Ascending aorta (tissue), 2 donors: ENCODE measurements around the gene IDI2. TPM values are rescaled to one million over a fixed set of nuclear protein-coding genes. Genes with fewer than 3 reads are reported as not detected.

Experiments
- DNase-seq, 2 donors: peaks; one replicate each; pipeline ENCODE4 v3.0.0-alpha.2; 2019; ENCODE audit warnings: low spot score in 2 of 2
- H3K27ac ChIP-seq, 2 donors: fragments of 200-600 bp; sonication (generic); one replicate each; pipeline ENCODE4 v1.5.1; 2016 to 2017; ENCODE audit warnings: mild to moderate bottlenecking in 1 of 2
- H3K27me3 ChIP-seq: fragments of 200-600 bp; sonication (generic); one replicate; pipeline ENCODE4 v1.5.1; 2017
- H3K36me3 ChIP-seq, 2 donors: fragments of 200-600 bp; sonication (generic); one replicate each; pipeline ENCODE4 v1.5.1; 2016
- H3K4me1 ChIP-seq, 2 donors: fragments of 200-600 bp; sonication (generic); one replicate each; pipeline ENCODE4 v1.5.1; 2016 to 2017; ENCODE audit warnings: mild to moderate bottlenecking in 1 of 2
- H3K4me3 ChIP-seq, 2 donors: fragments of 200-600 bp; sonication (generic); one replicate each; pipeline ENCODE4 v1.5.1; 2016 to 2017; ENCODE audit warnings: mild to moderate bottlenecking in 1 of 2
- H3K9me3 ChIP-seq, 2 donors: fragments of 200-600 bp; sonication (generic); one replicate each; pipeline ENCODE4 v1.5.1; 2016
- intact Hi-C: fragments of 100-400 bp; cut with DNase I; formaldehyde crosslinking; loops from one replicate; pipeline ENCODE4 v1.15.1; 2023
- total RNA-seq: library from RNA; depleted of rRNA; stranded (reverse); fragments of >200 nt; gene quantifications from one replicate; pipeline ENCODE4 v1.1.0, GENCODE V29; 2016
- TF ChIP-seq, protein P1 (sequence below), 3 experiments: fragments of 200-600 bp in 2 of 3; fragments of 450-650 bp in 1 of 3; sonication (generic) in 2 of 3; IDR thresholded peaks; one replicate each; pipeline ENCODE4 v1.5.1; 2016 to 2019; ENCODE audit warnings: antibody characterized with exemption in 3 of 3, mild to moderate bottlenecking in 1 of 3, moderate library complexity in 1 of 3

The IDI2 gene
- total RNA-seq, 1 donor from 2014 or later, result not detected

DNA sequence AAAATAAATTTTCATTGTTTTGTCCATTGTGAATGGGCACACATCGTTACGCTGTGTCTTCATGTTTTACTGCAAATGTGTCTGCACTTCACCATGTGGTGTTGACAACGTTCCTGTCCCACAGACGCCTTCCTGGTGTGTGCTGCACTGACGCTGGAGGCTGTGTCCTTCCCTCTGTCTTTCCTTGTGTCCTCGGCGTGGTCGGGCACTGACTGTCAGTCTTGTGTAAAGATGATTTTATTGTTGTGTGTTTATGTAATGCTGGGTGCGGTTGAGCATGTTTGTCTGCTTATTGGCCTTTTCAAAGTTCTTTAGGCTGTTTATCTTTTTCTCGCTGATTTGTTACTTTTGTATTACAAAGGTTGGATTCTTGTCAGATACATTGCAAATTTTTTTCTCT, 18.1 kb downstream of the IDI2 start:
- intact Hi-C loops, result no loop called here
- DNase-seq, result no peak
- H3K4me1 ChIP-seq, result no peaks in the 10 kb centered on the region
- H3K27ac ChIP-seq, result no peak overlapping the region
- H3K27me3 ChIP-seq, result no peaks in the 10 kb centered on the region
- H3K36me3 ChIP-seq, result peaks cover 95% of the 10 kb centered on the region in 2 donors
- TF ChIP-seq, protein P1, sequence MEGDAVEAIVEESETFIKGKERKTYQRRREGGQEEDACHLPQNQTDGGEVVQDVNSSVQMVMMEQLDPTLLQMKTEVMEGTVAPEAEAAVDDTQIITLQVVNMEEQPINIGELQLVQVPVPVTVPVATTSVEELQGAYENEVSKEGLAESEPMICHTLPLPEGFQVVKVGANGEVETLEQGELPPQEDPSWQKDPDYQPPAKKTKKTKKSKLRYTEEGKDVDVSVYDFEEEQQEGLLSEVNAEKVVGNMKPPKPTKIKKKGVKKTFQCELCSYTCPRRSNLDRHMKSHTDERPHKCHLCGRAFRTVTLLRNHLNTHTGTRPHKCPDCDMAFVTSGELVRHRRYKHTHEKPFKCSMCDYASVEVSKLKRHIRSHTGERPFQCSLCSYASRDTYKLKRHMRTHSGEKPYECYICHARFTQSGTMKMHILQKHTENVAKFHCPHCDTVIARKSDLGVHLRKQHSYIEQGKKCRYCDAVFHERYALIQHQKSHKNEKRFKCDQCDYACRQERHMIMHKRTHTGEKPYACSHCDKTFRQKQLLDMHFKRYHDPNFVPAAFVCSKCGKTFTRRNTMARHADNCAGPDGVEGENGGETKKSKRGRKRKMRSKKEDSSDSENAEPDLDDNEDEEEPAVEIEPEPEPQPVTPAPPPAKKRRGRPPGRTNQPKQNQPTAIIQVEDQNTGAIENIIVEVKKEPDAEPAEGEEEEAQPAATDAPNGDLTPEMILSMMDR (IDR thresholded peaks at IDR 0.05), result no peak
- H3K9me3 ChIP-seq, result peaks cover 4 to 8% of the 10 kb centered on the region in 2 donors
- H3K4me3 ChIP-seq, result no peak overlapping the region

DNA sequence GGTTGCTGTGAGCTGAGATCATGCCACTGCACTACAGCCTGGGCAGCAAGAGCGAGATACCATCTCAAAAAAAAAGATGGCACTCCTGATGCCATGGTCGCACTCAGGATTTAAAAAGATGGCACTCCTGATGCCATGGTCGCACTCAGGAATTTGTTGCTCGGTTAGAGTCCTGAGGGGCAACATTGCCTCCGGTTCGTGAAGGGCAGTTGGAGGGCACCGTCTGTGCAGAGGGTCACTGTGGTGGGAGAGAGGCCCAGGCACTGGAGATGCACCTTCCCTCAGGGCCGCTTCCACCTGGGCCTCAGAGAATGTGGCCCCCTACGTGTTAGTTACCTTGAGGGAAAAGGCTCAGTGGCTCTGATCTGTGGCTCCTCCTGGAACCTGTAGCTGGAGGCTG, 19.1 kb downstream of the IDI2 start:
- Histone ChIP-seq H3K27me3 (no peaks in the 10 kb centered on the region), H3K36me3 (peaks cover 95 to 97% of the 10 kb centered on the region in 2 donors)
- intact Hi-C loops, result no loop called here

DNA sequence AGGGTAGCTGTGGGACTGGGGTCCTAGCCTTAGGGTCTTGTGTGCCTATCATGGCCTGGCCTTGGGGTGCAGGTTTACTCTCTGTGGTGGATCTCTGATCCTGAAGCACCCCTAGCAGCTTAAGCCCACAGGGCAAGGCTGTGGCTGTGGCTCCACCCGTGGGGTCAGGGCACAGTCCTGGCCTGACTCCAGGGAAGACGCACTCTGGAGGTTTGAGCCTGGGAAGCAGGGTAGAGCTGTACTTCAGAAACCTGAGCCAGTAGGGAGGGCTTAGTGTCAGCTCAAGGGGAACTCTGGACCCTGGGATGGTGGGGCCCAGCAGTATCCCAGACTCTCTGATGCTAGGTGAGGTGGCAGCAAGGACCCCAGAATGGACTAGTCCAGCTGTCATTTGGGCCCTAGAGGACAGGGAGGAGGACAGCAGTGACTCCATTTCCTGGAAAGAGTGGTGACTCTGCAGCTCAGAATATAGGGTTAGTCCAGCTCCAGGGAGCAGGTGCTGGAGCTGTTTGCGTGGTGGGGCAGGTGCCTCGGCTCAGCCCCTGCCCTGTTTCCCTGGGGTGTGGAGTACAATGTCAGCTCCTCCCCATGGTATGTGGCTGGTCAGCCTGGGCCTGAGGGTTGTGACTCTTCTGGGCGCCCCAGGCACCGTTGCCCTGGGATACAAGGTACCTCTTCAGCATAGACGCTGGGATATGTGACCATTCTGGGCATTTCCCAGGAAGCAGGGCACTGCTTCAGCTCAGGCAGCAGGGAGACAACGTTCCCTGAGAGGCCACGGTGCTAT, 21.6 kb downstream of the IDI2 start:
- Histone ChIP-seq H3K9me3 (peaks cover 12 to 17% of the 10 kb centered on the region in 2 donors), H3K27me3 (no peaks in the 10 kb centered on the region), H3K27ac (no peak overlapping the region), H3K4me1 (no peaks in the 10 kb centered on the region), H3K4me3 (no peak overlapping the region), H3K36me3 (peaks cover 98 to 99% of the 10 kb centered on the region in 2 donors)
- TF ChIP-seq, protein P1 (IDR thresholded peaks at IDR 0.05), result no peak
- DNase-seq, result no peak
- intact Hi-C loops, result no loop called here

More for the DNA sequence above, 19.1 kb downstream of the IDI2 start:
- TF ChIP-seq, protein P1 (IDR thresholded peaks at IDR 0.05), result no peak
- no peak overlapping the region for H3K4me3 ChIP-seq
- no peaks in the 10 kb centered on the region for H3K4me1 ChIP-seq
- no peak for DNase-seq
- no peak overlapping the region for H3K27ac ChIP-seq
- H3K9me3 ChIP-seq, result peaks cover 12 to 17% of the 10 kb centered on the region in 2 donors

DNA sequence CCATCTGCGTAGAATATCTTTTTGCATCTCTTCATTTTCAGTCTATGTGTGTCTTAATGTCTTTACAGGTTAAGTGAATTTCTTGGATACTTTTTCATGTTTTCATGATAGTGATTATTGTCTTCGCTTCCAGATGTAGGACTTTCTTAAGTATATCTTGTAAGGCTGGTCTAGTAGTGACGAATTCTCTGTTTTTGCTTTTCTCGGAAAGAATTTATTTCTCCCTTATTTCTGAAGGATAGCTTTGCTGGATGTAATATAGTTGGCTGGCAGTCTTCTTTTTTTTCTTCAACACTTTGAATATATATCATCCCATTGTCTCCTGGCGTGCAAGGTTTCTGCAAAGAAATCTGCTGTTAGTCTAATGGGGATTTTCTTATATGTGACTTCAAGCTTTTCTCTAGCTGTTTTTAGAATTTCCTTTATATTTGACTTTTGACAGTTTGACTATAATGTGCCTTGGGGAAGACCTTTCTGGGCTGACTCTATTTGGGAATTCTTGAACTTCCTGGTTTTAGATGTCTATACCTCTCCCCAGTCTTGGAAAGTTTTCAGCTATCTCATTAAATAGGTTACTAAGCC, 23.1 kb downstream of the IDI2 start:
- no peak overlapping the region for H3K27ac ChIP-seq
- TF ChIP-seq, protein P1 (IDR thresholded peaks at IDR 0.05), result no peak
- no peaks in the 10 kb centered on the region for H3K27me3 ChIP-seq
- intact Hi-C loops, result no loop called here
- peaks cover 12 to 17% of the 10 kb centered on the region in 2 donors for H3K9me3 ChIP-seq
- no peak overlapping the region for H3K4me3 ChIP-seq
- H3K36me3 ChIP-seq, result peaks cover 98 to 100% of the 10 kb centered on the region in 2 donors
- DNase-seq, result no peak
- H3K4me1 ChIP-seq, result no peaks in the 10 kb centered on the region

DNA sequence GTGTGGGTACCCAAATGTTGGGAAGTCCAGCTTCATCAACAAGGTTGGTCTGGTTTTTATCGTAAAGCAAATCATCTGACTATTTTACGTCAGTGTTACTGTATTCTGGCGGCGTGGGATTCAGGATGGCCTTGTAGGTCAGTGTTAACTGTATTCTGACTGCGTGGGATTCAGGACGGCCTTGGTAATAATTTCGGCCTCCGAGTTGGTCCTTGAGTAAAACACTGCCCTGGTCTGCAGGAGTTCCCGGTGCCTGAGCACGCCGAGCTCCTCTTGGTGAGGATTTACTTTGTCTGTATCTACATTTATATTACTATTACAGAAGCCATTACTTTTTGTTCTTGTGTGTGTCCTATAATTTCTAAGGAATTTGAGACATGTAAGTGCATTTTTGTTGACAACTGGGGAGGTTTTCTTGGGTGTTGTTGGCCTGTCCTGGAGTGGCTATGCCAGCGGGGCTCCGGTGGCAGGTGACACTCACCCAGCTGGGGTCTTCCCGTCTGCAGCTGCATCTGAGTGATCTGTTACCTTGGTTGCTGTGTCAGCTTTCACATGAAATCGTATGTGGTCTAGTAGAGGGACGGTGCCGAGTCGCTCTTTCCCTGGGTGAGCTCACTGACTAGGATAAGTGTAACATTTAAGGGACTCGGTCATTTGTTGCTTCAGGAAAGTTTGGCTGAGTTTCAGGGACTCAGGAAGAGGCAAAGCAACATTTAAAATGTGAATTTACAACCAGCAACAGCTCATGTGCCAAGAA, 28.2 kb downstream of the IDI2 start:
- Histone ChIP-seq H3K27ac (no peak overlapping the region), H3K4me1 (no peaks in the 10 kb centered on the region), H3K36me3 (peaks cover 90 to 96% of the 10 kb centered on the region in 2 donors), H3K9me3 (peaks cover 7 to 8% of the 10 kb centered on the region in 2 donors), H3K27me3 (no peaks in the 10 kb centered on the region), H3K4me3 (no peak overlapping the region)
- TF ChIP-seq, protein P1 (IDR thresholded peaks at IDR 0.05), result no peak
- intact Hi-C loops, result no loop called here
- no peak for DNase-seq
